Suprapubic skin (tissue), 4 donors: Measurements from ENCODE around the gene TMEM161B.

Experiments
- CTCF ChIP-seq, 2 donors: fragments of 200-600 bp in 1 of 2; fragments of 450-650 bp in 1 of 2; sonication (generic) in 1 of 2; IDR thresholded peaks; one replicate each; pipeline ENCODE4 v1.5.1; 2016 to 2019; ENCODE audit warnings: antibody characterized with exemption in 2 of 2, mild to moderate bottlenecking in 1 of 2, moderate library complexity in 1 of 2
- EP300 ChIP-seq: sonication (generic); formaldehyde crosslinking; IDR thresholded peaks from one replicate; pipeline ENCODE4 v1.6.1; 2017; ENCODE audit warnings: antibody characterized with exemption
- POLR2A ChIP-seq, 2 donors: fragments of 450-650 bp; IDR thresholded peaks; one replicate each; pipeline ENCODE4 v1.6.1; 2017; ENCODE audit warnings: antibody characterized with exemption in 2 of 2, mild to moderate bottlenecking in 2 of 2, moderate library complexity in 2 of 2
- POLR2AphosphoS5 ChIP-seq, 3 donors: sonication (generic); formaldehyde crosslinking; IDR thresholded peaks; one replicate each; pipeline ENCODE4 v1.6.1; 2017; ENCODE audit warnings: antibody characterized with exemption in 3 of 3

DNA sequence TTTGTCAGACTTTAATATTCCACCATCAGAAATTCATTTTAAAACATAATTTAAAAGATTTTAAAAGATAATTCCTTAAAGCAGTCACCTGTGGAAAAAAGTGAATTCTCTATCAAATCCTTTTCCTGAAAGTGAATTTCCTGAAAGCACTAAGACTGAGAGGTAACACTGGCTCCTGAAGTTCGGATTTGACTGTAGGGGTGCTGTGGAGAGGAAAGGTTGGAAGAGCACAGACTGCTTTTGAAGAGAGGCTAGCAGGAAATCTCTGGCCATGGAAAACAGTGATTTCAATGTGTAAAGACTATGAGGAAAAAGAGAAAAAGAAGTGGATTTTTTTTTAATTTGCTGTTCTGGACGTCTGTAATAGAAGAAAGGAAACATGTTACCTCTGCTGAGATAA lies 35.7 kb upstream of the TMEM161B start:
- TF ChIP-seq CTCF (IDR thresholded peaks at IDR 0.05) (no peak), POLR2A (IDR thresholded peaks at IDR 0.05) (no peak), POLR2AphosphoS5 (IDR thresholded peaks at IDR 0.05) (no peak), EP300 (no peak)
